A549 (cell line): ENCODE results near the gene SARS1. TPM values are rescaled to one million over a fixed set of nuclear protein-coding genes. Genes with fewer than 3 reads are reported as not detected.

Experiments
- ATAC-seq, 2 experiments: fragments of 200-7000 bp in 1 of 2; fragments of >200 bp in 1 of 2; cut with Nextera tagmentation in 1 of 2; cut with Tn5 transposase in 1 of 2; 3 replicates each; pipeline versions ENCODE4 v1.8.0 to v1.9.1; 2018 to 2020; ENCODE audit warnings: mild to moderate bottlenecking in 1 of 2, moderate library complexity in 1 of 2
- CTCF ChIA-PET: fragments of 300-600 bp; sonication (Branson Sonifier 250); formaldehyde crosslinking; extraction: SDS; loops from one replicate; lab custom pipeline; 2021; ENCODE audit warnings: antibody characterized with exemption, inconsistent platforms; lab: Yijun Ruan, JAX
- POLR2A ChIA-PET: fragments of 350-600 bp; formaldehyde crosslinking; extraction: SDS; loops from one replicate; lab custom pipeline; 2021; ENCODE audit warnings: antibody characterized with exemption, inconsistent platforms; lab: Yijun Ruan, JAX
- DNase-seq, 2 experiments: peaks; one replicate each; pipeline versions ENCODE4 v3.0.0 to v3.0.0-alpha.2; 2011 to 2016; ENCODE audit warnings: low read depth in 1 of 2, low spot score in 1 of 2
- FAIRE-seq: peaks from 2 replicates; lab custom pipeline; 2011; peaks lifted over from hg19 to GRCh38; lab: Jason Lieb, UNC
- H3K27ac ChIP-seq, 2 experiments: fragments of >200 bp; sonication (Bioruptor Twin); formaldehyde crosslinking; 3 replicates each; pipeline ENCODE4 v1.5.1; 2016 to 2017
- H3K4me1 ChIP-seq: fragments of >200 bp; sonication (Bioruptor Twin); formaldehyde crosslinking; 3 replicates; pipeline ENCODE4 v1.6.1; 2016
- H3K4me2 ChIP-seq: fragments of >200 bp; sonication (Bioruptor Twin); formaldehyde crosslinking; 3 replicates; pipeline ENCODE4 v1.6.1; 2016
- H3K4me3 ChIP-seq: fragments of >200 bp; sonication (Bioruptor Twin); formaldehyde crosslinking; 3 replicates; pipeline ENCODE4 v1.5.1; 2016
- H3K9me3 ChIP-seq: fragments of >200 bp; sonication (Bioruptor Twin); formaldehyde crosslinking; 3 replicates; pipeline ENCODE4 v1.6.1; 2016
- CEBPB ChIP-seq, 2 experiments: fragments of >200 bp in 1 of 2; sonication (Bioruptor Twin) in 1 of 2; formaldehyde crosslinking in 1 of 2; IDR thresholded peaks; 2 replicates each; pipeline ENCODE4 v1.6.1; 2012 to 2016
- CHD4 ChIP-seq: fragments of 200-600 bp; sonication (generic); IDR thresholded peaks from 2 replicates; pipeline ENCODE4 v1.6.1; 2016; ENCODE audit warnings: antibody characterized with exemption, mild to moderate bottlenecking, borderline replicate concordance
- EHF ChIP-seq: fragments of 250-450 bp; sonication (Bioruptor Pico); IDR thresholded peaks from 2 replicates; pipeline ENCODE4 v1.5.0; 2020; ENCODE audit warnings: mild to moderate bottlenecking
- EP300 ChIP-seq, 2 experiments: fragments of >200 bp; sonication (Bioruptor Twin); formaldehyde crosslinking; IDR thresholded peaks; 2 replicates in 1 of 2; 3 replicates in 1 of 2; pipeline ENCODE4 v1.6.1; 2016 to 2017
- ESRRA ChIP-seq: fragments of 150-350 bp; IDR thresholded peaks from 2 replicates; pipeline ENCODE4 v1.6.1; 2014; ENCODE audit warnings: mild to moderate bottlenecking, low read length, borderline replicate concordance
- FOSL2 ChIP-seq, 2 experiments: fragments of 450-650 bp in 1 of 2; fragments of >200 bp in 1 of 2; sonication (Bioruptor Twin) in 1 of 2; formaldehyde crosslinking; IDR thresholded peaks; 2 replicates each; pipeline versions ENCODE4 v1.5.0 to v1.6.1; 2016 to 2020; ENCODE audit warnings: mild to moderate bottlenecking in 1 of 2, moderate library complexity in 1 of 2
- HEYL ChIP-seq: fragments of 250-450 bp; sonication (Bioruptor Pico); IDR thresholded peaks from 2 replicates; pipeline ENCODE4 v1.8.0; 2021; ENCODE audit warnings: mild to moderate bottlenecking, moderate library complexity
- HOXA7 ChIP-seq: fragments of 250-450 bp; sonication (Bioruptor Pico); IDR thresholded peaks from 2 replicates; pipeline ENCODE4 v1.5.0; 2020; ENCODE audit warnings: mild to moderate bottlenecking, moderate library complexity
- HOXB13 ChIP-seq: fragments of 250-450 bp; sonication (Bioruptor Pico); IDR thresholded peaks from 2 replicates; pipeline ENCODE4 v1.5.0; 2020; ENCODE audit warnings: low read depth, mild to moderate bottlenecking, moderate library complexity
- JUN ChIP-seq, 2 experiments: fragments of >200 bp; sonication (Bioruptor Twin); formaldehyde crosslinking; IDR thresholded peaks; 2 replicates in 1 of 2; 3 replicates in 1 of 2; pipeline ENCODE4 v1.6.1; 2016 to 2017
- JUNB ChIP-seq: fragments of >200 bp; sonication (Bioruptor Twin); formaldehyde crosslinking; IDR thresholded peaks from 2 replicates; pipeline ENCODE4 v1.6.1; 2016
- NFE2L2 ChIP-seq: fragments of 150-350 bp; conservative IDR thresholded peaks from 2 replicates; pipeline ENCODE4 v1.6.1; 2014; ENCODE audit warnings: low read length
- POLR2A ChIP-seq: IDR thresholded peaks from 2 replicates; pipeline ENCODE4 v1.6.1; 2012; ENCODE audit warnings: mild to moderate bottlenecking, low read length
- RAD21 ChIP-seq, 2 experiments: fragments of >200 bp in 1 of 2; sonication (Bioruptor Twin) in 1 of 2; formaldehyde crosslinking in 1 of 2; IDR thresholded peaks in 1 of 2; conservative IDR thresholded peaks in 1 of 2; 2 replicates in 1 of 2; 3 replicates in 1 of 2; pipeline ENCODE4 v1.6.1; 2012 to 2018; ENCODE audit warnings: inconsistent platforms in 1 of 2
- RARB ChIP-seq: fragments of 250-450 bp; sonication (Bioruptor Pico); IDR thresholded peaks from 2 replicates; pipeline ENCODE4 v1.8.0; 2021; ENCODE audit warnings: mild to moderate bottlenecking, moderate library complexity
- RFX5 ChIP-seq: fragments of 450-650 bp; IDR thresholded peaks from 2 replicates; pipeline ENCODE4 v1.7.1; 2014; ENCODE audit warnings: antibody characterized with exemption, mild to moderate bottlenecking, moderate library complexity
- RNF2 ChIP-seq: fragments of 200-600 bp; sonication (generic); IDR thresholded peaks from 2 replicates; pipeline ENCODE4 v1.6.1; 2016; ENCODE audit warnings: low read depth, mild to moderate bottlenecking, antibody characterized with exemption, moderate library complexity, borderline replicate concordance
- TFCP2L1 ChIP-seq: fragments of 250-450 bp; sonication (Bioruptor Pico); IDR thresholded peaks from 2 replicates; pipeline ENCODE4 v1.5.0; 2021; ENCODE audit warnings: mild to moderate bottlenecking
- TP53 ChIP-seq: fragments of 250-450 bp; sonication (Bioruptor Pico); IDR thresholded peaks from 2 replicates; pipeline ENCODE4 v1.5.0; 2021; ENCODE audit warnings: mild to moderate bottlenecking, moderate library complexity
- ZNF302 ChIP-seq: fragments of 250-450 bp; sonication (Bioruptor Pico); IDR thresholded peaks from 2 replicates; pipeline ENCODE4 v1.9.0; 2021; ENCODE audit warnings: inconsistent platforms, mild to moderate bottlenecking, moderate library complexity
- ZSCAN20 ChIP-seq: fragments of 250-450 bp; sonication (Bioruptor Pico); IDR thresholded peaks from 2 replicates; pipeline ENCODE4 v1.8.0; 2022; ENCODE audit warnings: mild to moderate bottlenecking, moderate library complexity
- WGBS: methylation state at CpG from one replicate; pipeline ENCODE4 v1.1.6; 2017; ENCODE audit errors: missing lambda C conversion rate; 5-methylcytosine and 5-hydroxymethylcytosine counted together
- polyA plus RNA-seq, 4 experiments: library from polyadenylated mRNA; depleted of rRNA in 3 of 4; stranded (reverse); fragments of >200 nt; fragmentation: RNase III in 1 of 4; extraction: RNeasy Plus Mini Kit Qiagen cat#74134 plus additional on column Dnase treatment in 1 of 4; gene quantifications; 2 replicates in 3 of 4; 3 replicates in 1 of 4; pipeline ENCODE4 v1.2.3, GENCODE V29; 2011 to 2017
- TF ChIP-seq, protein P1 (sequence below): IDR thresholded peaks from 2 replicates; pipeline ENCODE4 v1.6.1; 2012
- TF ChIP-seq, protein P2 (sequence below): fragments of 250-450 bp; sonication (Bioruptor Pico); IDR thresholded peaks from 2 replicates; pipeline ENCODE4 v1.5.0; 2021; ENCODE audit warnings: mild to moderate bottlenecking, moderate library complexity, borderline replicate concordance
- TF ChIP-seq, protein P3 (sequence below): fragments of >200 bp; sonication (Bioruptor Twin); formaldehyde crosslinking; IDR thresholded peaks from 3 replicates; pipeline ENCODE4 v1.5.1; 2016

Gene SARS1
- polyA plus RNA-seq, 2 of the 4 experiments (the other 2 are of a cell fraction), result 103 to 152 TPM

DNA sequence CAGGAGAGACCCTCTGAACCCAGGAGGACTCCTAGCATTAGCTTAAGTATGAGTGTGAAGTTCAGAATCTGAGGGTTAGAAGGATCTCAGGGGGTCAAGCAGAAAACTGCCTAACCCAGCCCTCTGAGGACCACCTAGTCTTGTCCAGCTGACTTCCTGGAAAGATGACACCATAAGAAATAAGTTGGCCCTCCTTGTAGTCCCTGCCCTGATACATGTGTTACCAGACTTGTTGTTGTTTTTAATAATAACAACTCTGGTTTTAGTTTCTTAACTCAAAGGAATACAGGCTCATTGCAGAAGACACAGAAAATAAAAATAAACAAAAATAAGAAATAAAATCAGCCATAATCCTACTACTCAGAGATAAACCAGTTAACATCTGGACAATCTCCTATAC, 21.8 kb upstream of the SARS1 start:
- no peak for FAIRE-seq

DNA sequence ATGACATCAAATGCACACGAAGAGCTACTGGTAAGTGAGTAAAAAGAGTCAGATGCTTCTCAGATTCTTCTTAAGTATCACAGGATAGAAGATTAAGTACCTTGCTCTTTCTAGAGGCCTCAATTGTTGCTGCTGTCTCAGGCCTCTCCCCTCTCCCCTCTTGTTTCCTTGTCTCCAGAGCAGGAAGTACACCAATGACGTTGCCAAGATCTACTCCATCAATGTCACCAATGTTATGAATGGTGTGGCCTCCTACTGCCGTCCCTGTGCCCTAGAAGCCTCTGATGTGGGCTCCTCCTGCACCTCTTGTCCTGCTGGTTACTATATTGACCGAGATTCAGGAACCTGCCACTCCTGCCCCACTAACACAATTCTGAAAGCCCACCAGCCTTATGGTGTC, 21.3 kb upstream of the SARS1 start:
- H3K4me3 ChIP-seq, result no peak overlapping the region
- no peaks in the 10 kb centered on the region for H3K9me3 ChIP-seq
- no peak overlapping the region for H3K4me2 ChIP-seq
- H3K27ac ChIP-seq, result no peak overlapping the region
- ChIA-PET CTCF (interaction anchor here (1.9 to 3.2 kb wide), 2 partner anchors 80 to 92 kb away, joined by 5 to 20 read pairs; a partner anchor contains a TSS), POLR2A (no interaction called here)
- 55% methylated on average over 4 of the region's 4 CpGs for WGBS
- ATAC-seq (no peak), FAIRE-seq (no peak), DNase-seq (no peak)
- peaks cover 15% of the 10 kb centered on the region for H3K4me1 ChIP-seq
- TF ChIP-seq ESRRA, result no peak
- TF ChIP-seq CEBPB (IDR thresholded peaks at IDR 0.05), result no peak
- TF ChIP-seq HOXB13 (CRISPR knock-in tag), result no peak
- TF ChIP-seq, protein P1, sequence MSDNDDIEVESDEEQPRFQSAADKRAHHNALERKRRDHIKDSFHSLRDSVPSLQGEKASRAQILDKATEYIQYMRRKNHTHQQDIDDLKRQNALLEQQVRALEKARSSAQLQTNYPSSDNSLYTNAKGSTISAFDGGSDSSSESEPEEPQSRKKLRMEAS, result no peak
- TF ChIP-seq, protein P2, sequence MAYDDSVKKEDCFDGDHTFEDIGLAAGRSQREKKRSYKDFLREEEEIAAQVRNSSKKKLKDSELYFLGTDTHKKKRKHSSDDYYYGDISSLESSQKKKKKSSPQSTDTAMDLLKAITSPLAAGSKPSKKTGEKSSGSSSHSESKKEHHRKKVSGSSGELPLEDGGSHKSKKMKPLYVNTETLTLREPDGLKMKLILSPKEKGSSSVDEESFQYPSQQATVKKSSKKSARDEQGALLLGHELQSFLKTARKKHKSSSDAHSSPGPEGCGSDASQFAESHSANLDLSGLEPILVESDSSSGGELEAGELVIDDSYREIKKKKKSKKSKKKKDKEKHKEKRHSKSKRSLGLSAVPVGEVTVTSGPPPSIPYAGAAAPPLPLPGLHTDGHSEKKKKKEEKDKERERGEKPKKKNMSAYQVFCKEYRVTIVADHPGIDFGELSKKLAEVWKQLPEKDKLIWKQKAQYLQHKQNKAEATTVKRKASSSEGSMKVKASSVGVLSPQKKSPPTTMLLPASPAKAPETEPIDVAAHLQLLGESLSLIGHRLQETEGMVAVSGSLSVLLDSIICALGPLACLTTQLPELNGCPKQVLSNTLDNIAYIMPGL (CRISPR knock-in tag), result no peak
- TF ChIP-seq EHF (CRISPR knock-in tag), result no peak
- TF ChIP-seq NFE2L2, result no peak
- TF ChIP-seq RNF2, result no peak
- no peak for TF ChIP-seq JUN (IDR thresholded peaks at IDR 0.05)
- TF ChIP-seq RFX5, result no peak
- no peak for TF ChIP-seq RAD21 (conservative IDR thresholded peaks at IDR 0.05 in 1 of 2, IDR thresholded peaks at IDR 0.05 in 1 of 2)
- TF ChIP-seq, protein P3, sequence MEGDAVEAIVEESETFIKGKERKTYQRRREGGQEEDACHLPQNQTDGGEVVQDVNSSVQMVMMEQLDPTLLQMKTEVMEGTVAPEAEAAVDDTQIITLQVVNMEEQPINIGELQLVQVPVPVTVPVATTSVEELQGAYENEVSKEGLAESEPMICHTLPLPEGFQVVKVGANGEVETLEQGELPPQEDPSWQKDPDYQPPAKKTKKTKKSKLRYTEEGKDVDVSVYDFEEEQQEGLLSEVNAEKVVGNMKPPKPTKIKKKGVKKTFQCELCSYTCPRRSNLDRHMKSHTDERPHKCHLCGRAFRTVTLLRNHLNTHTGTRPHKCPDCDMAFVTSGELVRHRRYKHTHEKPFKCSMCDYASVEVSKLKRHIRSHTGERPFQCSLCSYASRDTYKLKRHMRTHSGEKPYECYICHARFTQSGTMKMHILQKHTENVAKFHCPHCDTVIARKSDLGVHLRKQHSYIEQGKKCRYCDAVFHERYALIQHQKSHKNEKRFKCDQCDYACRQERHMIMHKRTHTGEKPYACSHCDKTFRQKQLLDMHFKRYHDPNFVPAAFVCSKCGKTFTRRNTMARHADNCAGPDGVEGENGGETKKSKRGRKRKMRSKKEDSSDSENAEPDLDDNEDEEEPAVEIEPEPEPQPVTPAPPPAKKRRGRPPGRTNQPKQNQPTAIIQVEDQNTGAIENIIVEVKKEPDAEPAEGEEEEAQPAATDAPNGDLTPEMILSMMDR, result no peak
- no peak for TF ChIP-seq HOXA7 (CRISPR knock-in tag)
- TF ChIP-seq CHD4, result no peak
- no peak for TF ChIP-seq HEYL
- TF ChIP-seq TFCP2L1 (CRISPR knock-in tag), result no peak
- TF ChIP-seq ZSCAN20 (CRISPR knock-in tag), result no peak
- no peak for TF ChIP-seq FOSL2 (IDR thresholded peaks at IDR 0.05)
- TF ChIP-seq FOSL2 (CRISPR knock-in tag; IDR thresholded peaks at IDR 0.05), result no peak

More for the DNA sequence above, 21.8 kb upstream of the SARS1 start:
- ChIA-PET CTCF (interaction anchor here (1.3 to 3.2 kb wide), 3 partner anchors 11 to 92 kb away, joined by 3 to 20 read pairs (median 5); a partner anchor contains a TSS), POLR2A (no interaction called here)
- H3K4me1 ChIP-seq, result peaks cover 10% of the 10 kb centered on the region
- no peak overlapping the region for H3K4me3 ChIP-seq
- no peak overlapping the region for H3K4me2 ChIP-seq
- DNase-seq, result no peak
- no peak for ATAC-seq
- H3K27ac ChIP-seq, result no peak overlapping the region
- no peaks in the 10 kb centered on the region for H3K9me3 ChIP-seq
- TF ChIP-seq ZNF302 (no peak), EHF (CRISPR knock-in tag) (no peak), RARB (CRISPR knock-in tag) (no peak), EP300 (IDR thresholded peaks at IDR 0.05) (no peak), CEBPB (IDR thresholded peaks at IDR 0.05) (no peak), JUNB (no peak), TP53 (CRISPR knock-in tag) (no peak), POLR2A (no peak)
